ENCODE results near the gene SLC25A10. TPM values are rescaled to one million over a fixed set of nuclear protein-coding genes. Genes with fewer than 3 reads are reported as not detected.

SLC25A10 gene
- total RNA-seq, 1 experiment from 2014 or later, result 46.8 TPM

DNA sequence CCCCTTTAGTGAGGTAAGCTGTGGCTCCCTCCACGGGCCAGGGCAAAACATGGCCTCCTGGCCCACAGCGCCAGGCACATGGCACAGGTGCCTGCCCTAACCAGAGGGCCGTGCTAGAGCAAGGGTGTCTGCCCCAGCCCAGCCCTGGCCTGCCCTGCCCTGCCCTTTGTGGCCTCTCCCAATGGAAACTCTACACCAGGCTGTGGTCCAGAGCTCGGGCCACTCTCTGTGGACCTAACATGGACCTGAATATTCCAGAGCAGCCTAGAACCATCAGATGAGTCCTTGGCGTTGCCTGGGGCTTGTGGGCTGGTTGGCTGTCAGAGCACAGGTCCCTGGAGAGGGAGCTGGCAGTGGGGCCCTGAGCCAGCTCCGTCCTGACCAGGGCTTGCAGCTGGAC is 16.9 kb upstream of the SLC25A10 start:
- no peaks in the 10 kb centered on the region for H3K27me3 ChIP-seq (replicated peaks; ENCODE audit: insufficient read depth, low read depth, low read length, poor library complexity)
- ChIA-PET CTCF (no interaction called here), POLR2A (ENCODE audit: low non-redundant PET) (interaction anchor here (0.6 kb wide), 1 partner anchor 17 kb away, joined by 10 read pairs; no protein-coding TSS in a partner anchor)
- TF ChIP-seq EZH2 (IDR thresholded peaks at IDR 0.05; ENCODE audit: borderline replicate concordance, low read depth, low read length, poor library complexity, severe bottlenecking), result no peak
- TF ChIP-seq, protein P1, sequence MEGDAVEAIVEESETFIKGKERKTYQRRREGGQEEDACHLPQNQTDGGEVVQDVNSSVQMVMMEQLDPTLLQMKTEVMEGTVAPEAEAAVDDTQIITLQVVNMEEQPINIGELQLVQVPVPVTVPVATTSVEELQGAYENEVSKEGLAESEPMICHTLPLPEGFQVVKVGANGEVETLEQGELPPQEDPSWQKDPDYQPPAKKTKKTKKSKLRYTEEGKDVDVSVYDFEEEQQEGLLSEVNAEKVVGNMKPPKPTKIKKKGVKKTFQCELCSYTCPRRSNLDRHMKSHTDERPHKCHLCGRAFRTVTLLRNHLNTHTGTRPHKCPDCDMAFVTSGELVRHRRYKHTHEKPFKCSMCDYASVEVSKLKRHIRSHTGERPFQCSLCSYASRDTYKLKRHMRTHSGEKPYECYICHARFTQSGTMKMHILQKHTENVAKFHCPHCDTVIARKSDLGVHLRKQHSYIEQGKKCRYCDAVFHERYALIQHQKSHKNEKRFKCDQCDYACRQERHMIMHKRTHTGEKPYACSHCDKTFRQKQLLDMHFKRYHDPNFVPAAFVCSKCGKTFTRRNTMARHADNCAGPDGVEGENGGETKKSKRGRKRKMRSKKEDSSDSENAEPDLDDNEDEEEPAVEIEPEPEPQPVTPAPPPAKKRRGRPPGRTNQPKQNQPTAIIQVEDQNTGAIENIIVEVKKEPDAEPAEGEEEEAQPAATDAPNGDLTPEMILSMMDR (conservative IDR thresholded peaks at IDR 0.05; ENCODE audit: low read depth, low read length), result no peak
- no TSS peak for BruUV-seq (replicated peaks)
- H3K27ac ChIP-seq (ENCODE audit: low read depth, low read length, poor library complexity, severe bottlenecking), result no peak overlapping the region
- no peaks in the 10 kb centered on the region for H3K9me3 ChIP-seq (ENCODE audit: low read depth, low read length, poor library complexity, severe bottlenecking)
- H3K4me3 ChIP-seq (ENCODE audit: low read depth, low read length, poor library complexity, severe bottlenecking), result no peak overlapping the region
- intact Hi-C loops (cut with micrococcal nuclease; ENCODE audit: unreplicated experiment), result no loop called here
- H3K4me1 ChIP-seq (ENCODE audit: insufficient read depth, low read length, poor library complexity, severe bottlenecking), result no peaks in the 10 kb centered on the region
- no peak for DNase-seq (ENCODE audit: low spot score)
- H3K36me3 ChIP-seq (ENCODE audit: insufficient read depth, low read length, poor library complexity, severe bottlenecking), result peaks cover 72% of the 10 kb centered on the region

DNA sequence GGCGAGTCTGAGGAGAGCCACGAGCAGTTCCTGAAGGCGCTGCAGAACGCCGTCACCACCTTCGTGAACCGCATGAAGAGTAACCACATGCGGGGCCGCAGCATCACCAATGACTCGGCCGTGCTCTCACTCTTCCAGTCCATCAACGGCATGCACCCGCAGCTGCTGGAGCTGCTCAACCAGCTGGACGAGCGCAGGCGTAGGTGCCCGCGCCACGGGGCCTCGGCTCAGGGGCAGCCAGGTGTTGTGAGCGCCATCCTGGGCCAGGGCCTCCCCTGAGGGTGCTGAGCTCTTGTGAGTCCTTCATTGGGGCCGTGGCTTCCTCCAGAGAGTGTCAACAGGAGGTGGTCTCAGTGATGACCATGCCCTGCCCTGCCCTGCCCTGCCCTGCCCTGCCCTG is 16.3 kb upstream of the SLC25A10 start:
- Histone ChIP-seq H3K9me3 (ENCODE audit: low read depth, low read length, poor library complexity, severe bottlenecking) (no peaks in the 10 kb centered on the region), H3K36me3 (ENCODE audit: insufficient read depth, low read length, poor library complexity, severe bottlenecking) (peaks cover 69% of the 10 kb centered on the region), H3K27ac (ENCODE audit: low read depth, low read length, poor library complexity, severe bottlenecking) (no peak overlapping the region), H3K4me1 (ENCODE audit: insufficient read depth, low read length, poor library complexity, severe bottlenecking) (peaks cover 1% of the 10 kb centered on the region), H3K4me3 (ENCODE audit: low read depth, low read length, poor library complexity, severe bottlenecking) (no peak overlapping the region), H3K27me3 (replicated peaks; ENCODE audit: insufficient read depth, low read depth, low read length, poor library complexity) (no peaks in the 10 kb centered on the region)
- no peak for DNase-seq (ENCODE audit: low spot score)
- intact Hi-C loops (cut with micrococcal nuclease; ENCODE audit: unreplicated experiment), result no loop called here
- CTCF ChIA-PET, result no interaction called here
- POLR2A ChIA-PET (ENCODE audit: low non-redundant PET), result interaction anchor here (0.6 kb wide), 1 partner anchor 16 kb away, joined by 10 read pairs; no protein-coding TSS in a partner anchor
- no peak for TF ChIP-seq EZH2 (IDR thresholded peaks at IDR 0.05; ENCODE audit: borderline replicate concordance, low read depth, low read length, poor library complexity, severe bottlenecking)
- TF ChIP-seq, protein P1 (conservative IDR thresholded peaks at IDR 0.05; ENCODE audit: low read depth, low read length), result no peak
- no TSS peak for BruUV-seq (replicated peaks)

DNA sequence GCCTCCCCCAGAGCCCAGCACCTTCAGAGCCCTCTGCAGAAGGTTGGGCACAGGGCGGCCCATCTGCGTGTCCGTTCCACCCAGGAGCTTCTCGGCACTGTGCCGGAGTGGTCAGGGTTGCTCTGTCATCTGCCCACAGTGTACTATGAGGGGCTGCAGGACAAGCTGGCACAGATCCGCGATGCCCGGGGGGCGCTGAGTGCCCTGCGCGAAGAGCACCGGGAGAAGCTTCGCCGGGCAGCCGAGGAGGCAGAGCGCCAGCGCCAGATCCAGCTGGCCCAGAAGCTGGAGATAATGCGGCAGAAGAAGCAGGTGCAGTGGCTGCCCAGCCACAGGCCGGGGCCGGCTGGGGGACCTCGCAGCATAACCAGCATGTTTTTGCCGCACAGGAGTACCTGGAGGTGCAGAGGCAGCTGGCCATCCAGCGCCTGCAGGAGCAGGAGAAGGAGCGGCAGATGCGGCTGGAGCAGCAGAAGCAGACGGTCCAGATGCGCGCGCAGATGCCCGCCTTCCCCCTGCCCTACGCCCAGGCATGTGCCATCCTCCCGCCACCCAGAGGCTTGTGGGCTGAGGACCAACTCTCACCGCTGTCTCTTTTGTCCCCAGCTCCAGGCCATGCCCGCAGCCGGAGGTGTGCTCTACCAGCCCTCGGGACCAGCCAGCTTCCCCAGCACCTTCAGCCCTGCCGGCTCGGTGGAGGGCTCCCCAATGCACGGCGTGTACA is 15.7 kb upstream of the SLC25A10 start:
- no peak for DNase-seq (ENCODE audit: low spot score)
- Histone ChIP-seq H3K9me3 (ENCODE audit: low read depth, low read length, poor library complexity, severe bottlenecking) (no peaks in the 10 kb centered on the region), H3K27ac (ENCODE audit: low read depth, low read length, poor library complexity, severe bottlenecking) (no peak overlapping the region), H3K4me3 (ENCODE audit: low read depth, low read length, poor library complexity, severe bottlenecking) (no peak overlapping the region), H3K36me3 (ENCODE audit: insufficient read depth, low read length, poor library complexity, severe bottlenecking) (peaks cover 70% of the 10 kb centered on the region), H3K27me3 (replicated peaks; ENCODE audit: insufficient read depth, low read depth, low read length, poor library complexity) (no peaks in the 10 kb centered on the region), H3K4me1 (ENCODE audit: insufficient read depth, low read length, poor library complexity, severe bottlenecking) (peaks cover 7% of the 10 kb centered on the region)
- intact Hi-C loops (cut with micrococcal nuclease; ENCODE audit: unreplicated experiment), result no loop called here
- TSS peak; percentile 28 for BruUV-seq (replicated peaks)
- CTCF ChIA-PET, result no interaction called here
- POLR2A ChIA-PET (ENCODE audit: low non-redundant PET), result no interaction called here
- TF ChIP-seq EZH2 (IDR thresholded peaks at IDR 0.05; ENCODE audit: borderline replicate concordance, low read depth, low read length, poor library complexity, severe bottlenecking), result no peak
- TF ChIP-seq, protein P1 (conservative IDR thresholded peaks at IDR 0.05; ENCODE audit: low read depth, low read length), result no peak

Data from A673 (cell line).